SHP77 treated with DMSO at 0.1 percent for 48 hours (cell line): ENCODE data around the gene NAV2.
"Not testable (repeated sequence)": the region's sequence is repeated elsewhere in the genome, so short reads cannot be mapped to it uniquely, and the experiment has no call there.

Experiments used
- DNase-seq: peaks from one replicate; lab custom pipeline; 2025; lab: John Stamatoyannopoulos, UW

NAV2 gene

GRCh38 chr11:20002312-20003216 is 289.9 kb downstream of the NAV2 start:
- DNase-seq, result no peak

DNA sequence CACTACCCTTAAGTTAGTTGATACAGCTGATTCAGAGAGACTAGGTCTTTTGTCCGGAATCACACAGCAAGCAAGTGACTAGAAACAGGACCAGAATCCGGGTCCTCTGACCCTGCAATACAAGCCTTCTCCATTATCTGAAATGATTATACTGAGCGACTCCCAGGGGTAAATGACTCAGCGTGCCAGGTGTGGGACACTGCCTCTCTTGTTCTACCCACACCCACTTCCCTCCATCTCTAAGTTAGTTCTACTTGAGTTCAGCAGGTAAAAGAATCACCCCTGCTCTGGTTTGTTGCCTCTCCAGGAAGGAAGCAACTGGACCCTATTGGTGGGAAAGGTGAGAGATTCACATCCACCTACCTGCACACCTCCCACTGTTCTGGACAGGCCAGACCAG is 290.7 kb downstream of the NAV2 start:
- no peak for DNase-seq

GRCh38 chr11:20004866-20005265 is 292.2 kb downstream of the NAV2 start:
- no peak for DNase-seq

- no peak for DNase-seq
These were observed 293.1 kb downstream of the NAV2 start for GRCh38 chr11:20005747-20006146.

DNA sequence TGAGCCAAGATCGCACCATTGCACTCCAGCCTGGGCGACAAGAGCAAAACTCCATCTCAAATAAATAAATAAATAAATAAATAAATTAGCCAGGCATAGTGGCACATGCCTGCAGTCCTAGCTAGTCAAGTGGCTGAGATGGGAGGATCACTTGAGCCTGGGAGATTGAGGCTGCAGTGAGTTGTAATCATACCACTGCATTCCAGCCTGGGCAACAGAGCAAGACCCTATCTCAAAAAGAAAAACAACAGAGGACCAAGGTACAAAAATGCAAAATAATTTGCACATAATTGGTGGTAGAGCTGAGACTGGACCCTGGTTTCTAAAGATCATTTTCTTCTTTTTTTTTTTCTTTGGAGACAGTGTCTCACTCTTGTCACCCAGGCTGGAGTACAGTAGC is 294.0 kb downstream of the NAV2 start:
- not testable (repeated sequence) for DNase-seq

DNA sequence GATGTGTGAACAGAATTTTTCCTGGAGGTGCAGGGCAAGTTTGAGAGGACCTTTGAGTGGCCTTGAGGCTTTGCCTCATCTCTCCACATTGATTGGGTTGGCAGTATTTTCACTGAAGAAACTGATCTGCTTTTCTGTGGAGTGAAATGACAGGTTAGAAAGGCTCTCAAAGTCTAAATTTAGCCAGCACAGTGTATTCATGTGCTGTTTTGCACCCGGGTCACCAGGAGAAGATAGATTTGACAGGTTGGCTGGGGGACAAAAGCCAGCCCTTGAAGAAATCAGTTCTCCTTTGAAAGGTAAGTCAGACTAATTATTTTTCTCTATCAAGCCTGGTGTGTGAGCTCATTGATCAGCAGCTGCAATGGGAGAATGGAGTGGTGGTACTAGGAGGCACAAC is 294.7 kb downstream of the NAV2 start:
- DNase-seq, result no peak

GRCh38 chr11:20008190-20008870 is 295.7 kb downstream of the NAV2 start:
- DNase-seq, result no peak

- no peak for DNase-seq
These were observed 296.4 kb downstream of the NAV2 start for GRCh38 chr11:20008871-20009644.

DNA sequence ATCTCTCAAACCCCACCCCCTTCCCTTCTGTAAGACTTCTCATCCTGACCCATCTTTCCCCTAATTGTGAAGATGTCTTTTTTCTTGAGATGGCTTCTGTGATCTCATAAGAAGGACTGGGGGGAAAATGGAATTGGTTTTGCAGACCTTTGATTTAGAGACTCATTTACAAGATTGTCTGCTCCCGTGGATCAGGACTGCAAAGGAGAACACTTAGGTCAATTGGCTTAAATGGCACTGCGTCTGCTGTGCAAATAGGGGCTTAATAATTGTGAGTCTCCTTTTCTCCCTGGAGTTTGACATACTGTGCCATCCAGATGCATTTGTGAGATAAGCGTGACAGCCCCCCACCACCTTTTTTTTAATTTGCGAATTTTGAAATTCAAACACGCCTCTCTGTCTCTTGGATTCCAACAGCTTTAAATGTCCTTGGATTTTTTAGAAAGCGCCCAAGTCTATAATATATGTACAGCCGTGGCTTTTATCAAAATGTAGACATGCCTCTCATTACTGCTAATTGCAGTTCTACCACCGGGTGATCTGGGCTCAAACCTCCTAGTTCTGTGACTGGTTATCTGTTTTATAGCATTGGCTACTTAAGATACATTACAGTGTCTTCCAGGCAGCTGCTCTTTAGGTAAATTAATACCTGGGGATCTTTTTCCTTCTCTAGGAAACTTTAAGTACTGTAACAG is 297.7 kb downstream of the NAV2 start:
- DNase-seq, result no peak

- no peak for DNase-seq
These were observed 298.2 kb downstream of the NAV2 start for GRCh38 chr11:20010851-20011225.

GRCh38 chr11:20011307-20011951 is 298.8 kb downstream of the NAV2 start:
- DNase-seq, result no peak

- no peak for DNase-seq
These were observed 300.9 kb downstream of the NAV2 start for GRCh38 chr11:20013346-20014066.

GRCh38 chr11:20014067-20014402 is 301.4 kb downstream of the NAV2 start:
- no peak for DNase-seq

GRCh38 chr11:20015101-20015500 is 302.5 kb downstream of the NAV2 start:
- no peak for DNase-seq

GRCh38 chr11:20015529-20016427 is 303.1 kb downstream of the NAV2 start:
- DNase-seq, result no peak

DNA sequence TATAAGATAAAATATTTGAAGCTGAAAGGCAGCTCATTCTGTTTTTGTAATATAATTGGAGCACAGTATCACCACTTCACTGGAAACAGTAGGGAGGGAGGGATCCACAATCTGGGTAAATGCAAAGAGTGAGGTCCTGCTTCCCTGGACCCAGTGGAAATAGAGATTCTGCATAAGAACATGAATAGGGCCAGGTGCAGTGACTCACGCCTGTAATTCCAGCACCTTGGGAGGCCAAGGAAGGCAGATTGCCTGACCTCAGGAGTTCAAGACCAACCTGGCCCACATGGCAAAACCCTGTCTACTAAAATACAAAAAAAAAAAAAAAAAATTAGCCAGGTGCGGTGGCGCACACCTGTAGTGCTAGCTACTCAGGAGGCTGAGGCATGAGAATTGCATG is 303.9 kb downstream of the NAV2 start:
- no peak for DNase-seq

DNA sequence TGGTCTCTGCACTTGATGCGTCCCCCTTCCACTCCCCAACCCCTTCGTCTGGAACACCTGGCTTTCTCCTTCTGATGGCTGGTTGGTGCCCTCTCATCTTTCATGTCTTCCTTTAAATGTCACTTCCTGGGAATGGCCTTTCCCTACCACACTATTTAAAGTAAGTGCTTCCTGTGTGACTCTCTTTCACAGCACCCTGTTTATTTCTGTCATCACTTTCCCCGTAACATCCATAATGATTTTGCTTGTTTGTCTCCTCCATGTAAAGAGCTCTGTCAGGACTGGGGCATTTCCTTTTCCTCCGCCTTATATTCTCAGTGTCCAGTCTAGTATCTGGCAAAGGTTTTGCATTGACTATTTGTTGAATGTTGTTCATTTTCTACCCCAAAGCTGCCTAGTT is 304.7 kb downstream of the NAV2 start:
- peak; percentile 32 for DNase-seq

DNA sequence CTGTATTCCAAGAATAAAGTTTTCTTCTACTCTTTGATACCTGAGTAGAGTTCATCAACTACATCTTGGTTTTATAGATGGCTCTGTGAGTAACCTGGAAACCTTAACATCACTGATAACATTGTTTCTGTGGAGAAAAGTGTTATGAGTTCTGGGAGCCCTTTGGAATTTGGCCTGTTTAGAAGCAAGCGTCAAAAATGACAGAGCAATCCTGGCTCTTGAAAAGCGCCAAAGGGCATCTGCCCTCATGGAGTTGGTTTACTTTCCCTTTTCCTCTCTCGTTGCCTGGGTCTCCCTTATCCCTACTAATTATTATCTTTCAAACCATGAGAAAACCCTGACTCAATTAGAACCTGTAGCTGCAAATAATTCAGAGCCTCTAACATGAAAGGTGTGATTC is 307.6 kb downstream of the NAV2 start:
- no peak for DNase-seq

GRCh38 chr11:20020716-20021115 is 308.1 kb downstream of the NAV2 start:
- DNase-seq, result no peak

GRCh38 chr11:20021212-20021611 is 308.6 kb downstream of the NAV2 start:
- no peak for DNase-seq
